Activated CD4-positive, alpha-beta T cell treated with anti-CD3 and anti-CD28 coated beads for 4 hours (primary cell): ENCODE measurements around the gene ABL2.
"Not testable (repeated sequence)": the region's sequence is repeated elsewhere in the genome, so short reads cannot be mapped to it uniquely, and the experiment has no call there.

Experiments
- DNase-seq, 2 donors: peaks; one replicate each; pipeline ENCODE4 v3.0.0-alpha.2; 2020

Gene ABL2

DNA sequence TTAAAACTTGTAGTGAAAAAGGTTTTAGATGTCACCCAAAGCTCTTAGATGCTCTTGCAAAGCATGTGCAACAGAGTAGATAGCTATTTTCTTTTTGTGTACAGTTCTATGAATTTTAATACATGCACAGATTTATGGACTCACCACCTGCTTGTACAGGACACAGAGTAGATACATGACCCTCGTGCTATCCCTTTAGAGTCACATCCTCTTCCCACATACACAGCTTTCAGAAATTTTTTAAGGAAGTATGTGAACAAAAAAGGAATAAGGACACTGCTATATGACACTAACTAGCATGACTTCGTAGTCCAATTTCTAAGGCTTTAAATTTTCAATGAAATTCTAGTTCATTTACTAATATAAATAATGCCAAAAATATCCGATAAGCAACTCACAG is 60.9 kb downstream of the ABL2 start:
- no peak for DNase-seq

DNA sequence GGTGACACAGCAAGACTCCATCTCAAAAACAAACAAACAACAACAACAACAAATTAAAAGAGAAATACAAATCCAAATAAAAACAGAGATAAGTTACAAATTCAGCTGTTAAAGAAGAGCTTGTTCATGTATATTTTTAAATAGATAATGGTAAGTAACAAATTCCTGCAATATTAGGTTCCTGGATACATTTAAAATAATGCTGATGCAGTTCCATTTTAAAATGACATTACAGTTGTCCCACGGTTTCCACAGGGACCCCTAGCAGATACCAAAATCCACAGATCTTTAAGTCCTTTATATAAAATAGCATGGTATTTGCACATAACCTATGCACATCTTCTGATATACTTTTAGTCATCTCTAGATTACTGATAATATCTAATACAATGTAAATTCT is 61.5 kb downstream of the ABL2 start:
- DNase-seq, result no peak

DNA sequence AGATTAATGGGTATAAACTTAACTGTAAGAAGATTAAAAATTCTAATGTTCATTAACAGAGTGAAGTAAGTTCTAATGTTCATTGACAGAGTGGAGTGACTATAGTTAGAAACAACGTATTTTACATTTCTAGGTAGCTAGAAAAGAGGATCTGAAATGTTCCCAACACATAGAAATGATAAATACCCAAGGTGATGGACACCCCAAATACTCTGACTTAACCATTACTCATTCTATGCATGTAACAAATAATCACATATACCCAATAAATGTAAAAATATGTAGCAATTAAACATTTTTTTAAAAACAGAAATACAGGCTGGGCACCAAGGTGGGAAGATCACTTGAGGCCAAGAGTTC is 62.1 kb downstream of the ABL2 start:
- DNase-seq, result no peak

DNA sequence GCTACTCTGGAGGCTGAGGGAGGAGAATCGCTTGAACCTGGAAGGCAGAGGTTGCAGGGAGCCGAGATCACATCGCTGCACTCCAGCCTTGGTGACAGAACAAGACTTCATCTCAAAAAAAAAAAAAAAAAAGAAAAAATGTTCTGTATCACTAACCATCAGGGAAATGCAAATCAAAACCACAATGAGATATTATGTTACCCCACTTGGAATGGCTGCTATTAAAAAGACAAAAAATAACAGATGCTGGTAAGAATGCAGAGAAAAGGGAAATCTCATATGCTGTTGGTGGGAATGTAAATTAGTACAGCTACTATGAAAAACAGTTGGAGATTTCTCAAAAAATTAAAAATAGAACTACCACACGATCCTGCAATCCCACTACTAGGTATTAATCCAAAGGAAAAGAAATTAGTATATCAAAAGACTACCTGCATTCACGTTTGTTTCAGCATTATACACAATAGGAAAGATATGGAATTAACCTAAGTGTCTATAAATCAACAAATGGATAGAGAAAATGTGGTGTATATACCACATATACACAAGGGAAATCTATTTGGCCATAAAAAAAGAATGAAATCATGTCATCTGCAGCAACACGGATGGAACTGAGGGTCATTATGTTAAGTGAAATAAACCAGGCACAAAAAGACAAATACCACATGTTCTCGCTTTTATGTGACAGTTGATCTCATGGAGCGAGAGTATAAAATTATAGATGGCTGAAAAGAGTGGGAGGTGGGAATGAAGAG is 62.6 kb downstream of the ABL2 start:
- DNase-seq, result no peak

DNA sequence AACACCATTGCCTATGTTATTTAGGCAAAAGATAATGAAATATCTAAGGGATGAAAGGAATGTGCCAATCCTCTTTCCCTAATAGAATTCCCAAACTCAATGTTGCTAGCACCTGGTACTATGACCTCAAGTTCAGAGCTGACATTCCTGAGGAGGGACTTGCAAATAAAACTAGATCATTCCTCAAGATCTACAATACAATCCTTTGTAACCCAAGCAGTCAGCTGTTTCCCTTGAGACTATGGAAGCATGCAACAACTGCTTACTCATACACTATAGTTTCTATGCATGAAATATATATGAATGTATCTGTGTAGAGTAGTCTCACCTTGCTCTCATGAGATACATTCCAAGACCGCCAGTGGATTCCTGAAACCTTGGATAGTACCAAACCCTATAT is 65.0 kb downstream of the ABL2 start:
- DNase-seq, result no peak

DNA sequence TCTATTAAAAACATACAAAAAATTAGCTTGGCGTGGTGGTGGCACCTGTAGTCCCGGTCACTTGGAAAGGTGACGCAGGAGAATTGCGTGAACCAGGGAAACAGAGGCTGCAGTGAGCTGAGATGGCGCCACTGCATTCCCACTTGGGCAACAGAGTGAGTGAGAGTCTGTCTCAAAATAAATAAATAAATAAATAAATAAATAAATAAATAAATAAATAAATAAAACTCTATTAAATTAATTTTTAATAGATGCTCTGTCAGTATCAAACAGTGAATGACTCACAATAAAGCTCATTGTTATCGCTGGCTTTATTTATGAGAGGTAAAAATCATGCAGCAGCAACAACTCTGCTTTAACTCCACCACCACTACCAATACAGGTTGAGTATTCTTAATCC is 72.8 kb downstream of the ABL2 start:
- DNase-seq, result no peak

DNA sequence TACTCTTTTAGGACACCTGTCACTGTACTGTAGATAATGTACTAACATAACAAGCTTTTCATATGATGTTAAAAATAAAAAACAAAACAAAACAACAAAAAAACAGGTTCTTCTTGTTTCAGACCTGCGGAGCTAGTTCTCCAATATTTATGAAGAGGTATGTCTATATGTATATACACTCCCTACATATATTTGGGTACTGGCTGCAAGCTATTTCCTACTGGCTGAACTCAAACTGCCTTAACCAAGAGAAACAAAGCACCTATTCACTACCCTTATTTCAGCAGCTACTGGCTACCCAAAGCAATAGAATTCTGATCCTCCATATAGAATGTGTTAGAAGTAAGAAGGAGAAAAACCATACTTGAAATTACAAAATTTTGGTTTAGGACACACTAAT is 73.5 kb downstream of the ABL2 start:
- no peak for DNase-seq

DNA sequence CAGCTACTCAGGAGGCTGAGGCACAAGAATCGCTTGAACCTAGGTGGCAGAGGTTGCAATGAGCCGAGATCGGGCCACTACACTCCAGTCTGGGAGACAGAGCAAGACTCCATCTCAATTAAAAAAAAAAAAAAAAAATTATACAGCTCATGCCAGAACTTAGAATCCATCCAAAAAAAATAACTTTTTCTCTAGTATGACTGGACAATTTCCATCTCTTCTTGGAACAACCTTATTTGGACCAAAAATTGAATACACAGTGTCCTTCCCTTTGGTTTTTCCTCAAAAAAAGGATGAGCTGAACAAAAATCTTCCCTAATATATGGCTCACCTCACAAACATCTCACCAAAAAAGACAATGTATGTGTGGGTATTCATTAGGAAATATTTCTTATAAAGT is 73.9 kb downstream of the ABL2 start:
- no peak for DNase-seq

DNA sequence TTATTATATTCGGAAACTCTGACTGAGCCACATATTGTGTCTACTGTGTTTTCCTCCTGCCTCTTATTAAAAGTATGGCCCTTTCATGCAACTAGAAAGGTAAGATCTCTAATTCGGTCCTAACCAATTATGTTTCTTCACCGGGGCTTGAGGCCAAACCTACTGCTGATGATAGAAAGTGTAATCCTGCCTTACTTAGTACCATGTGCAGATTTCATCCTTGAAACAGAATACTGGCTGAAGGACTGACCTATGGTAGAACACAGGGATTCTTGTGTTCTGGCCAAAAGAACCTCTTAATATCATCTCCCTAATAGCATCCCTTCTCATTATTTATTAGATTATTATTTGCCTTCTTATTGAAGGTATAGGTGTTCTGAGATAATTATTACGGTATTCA is 75.0 kb downstream of the ABL2 start:
- no peak for DNase-seq

DNA sequence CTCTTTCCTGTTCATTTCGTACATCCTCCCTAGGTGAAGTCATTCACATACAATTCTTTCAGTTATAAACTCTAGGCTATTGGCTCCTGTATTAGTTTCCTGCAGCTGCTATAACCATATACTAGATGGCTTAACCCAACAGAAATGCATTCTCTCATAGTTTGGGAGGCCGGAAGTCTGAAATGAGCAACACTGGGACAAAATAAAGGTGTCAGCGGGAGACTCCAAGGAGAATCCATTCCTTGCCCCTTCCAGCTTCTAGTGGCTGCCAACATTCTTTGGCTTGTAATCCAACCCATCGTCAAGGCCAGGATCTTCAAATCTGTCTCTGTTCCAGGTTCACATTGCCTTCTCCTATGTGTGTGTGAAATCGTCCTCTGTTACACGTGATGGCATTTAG is 76.3 kb downstream of the ABL2 start:
- DNase-seq, result no peak

DNA sequence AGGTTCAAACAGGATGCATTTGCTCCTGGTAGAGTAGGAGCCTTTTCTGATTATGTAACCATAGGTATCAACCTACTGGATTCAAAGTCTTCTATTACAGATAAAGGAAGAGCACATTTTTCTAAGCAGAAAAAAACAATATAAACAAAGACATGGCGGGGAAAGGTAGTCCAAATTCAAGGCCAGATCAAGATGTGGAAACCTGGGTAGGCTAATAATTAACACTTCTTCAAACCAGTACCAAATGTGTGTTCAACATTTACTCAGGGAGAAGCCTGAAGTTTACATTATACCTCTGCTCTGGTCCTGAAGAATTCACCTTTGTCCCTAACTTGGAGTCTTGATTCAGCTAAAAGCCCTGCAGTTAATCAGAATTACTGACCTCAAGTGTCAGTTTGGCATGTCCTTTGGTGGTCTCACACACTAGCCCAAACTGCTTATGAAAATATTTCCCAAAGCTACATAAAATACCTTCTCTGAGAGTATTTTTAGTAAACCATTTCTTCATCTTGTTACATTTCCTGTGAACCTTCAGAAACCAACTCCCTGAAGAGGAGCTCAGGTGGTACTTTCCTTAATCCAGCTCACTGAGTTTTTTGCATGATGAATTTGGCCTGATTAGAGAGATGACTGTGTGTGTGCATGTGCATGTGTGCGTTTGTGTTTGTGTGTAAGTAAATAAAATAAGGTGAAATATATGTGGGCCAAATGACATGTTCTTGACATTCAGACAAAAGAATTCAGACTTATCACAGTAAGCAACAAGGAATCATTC is 77.4 kb downstream of the ABL2 start:
- DNase-seq, result no peak

DNA sequence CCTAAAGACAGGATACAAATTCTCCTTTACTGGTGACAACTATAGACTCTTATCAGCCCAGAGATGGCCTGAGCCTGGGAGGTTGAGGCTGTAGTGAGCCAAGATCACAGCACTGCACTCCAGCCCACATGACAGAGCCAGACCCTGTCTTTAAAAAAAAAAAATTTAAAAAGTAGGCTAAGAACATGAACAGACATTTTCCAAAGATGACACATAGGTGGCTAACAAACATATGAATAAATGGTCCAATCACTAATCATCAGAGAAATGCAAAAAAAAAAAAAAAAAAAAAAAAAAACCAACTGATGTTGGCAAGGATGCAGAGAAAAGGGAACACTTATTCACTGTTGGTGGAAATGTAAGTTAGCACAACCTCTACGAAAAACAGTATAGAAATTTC is 82.6 kb downstream of the ABL2 start:
- DNase-seq, result no peak

DNA sequence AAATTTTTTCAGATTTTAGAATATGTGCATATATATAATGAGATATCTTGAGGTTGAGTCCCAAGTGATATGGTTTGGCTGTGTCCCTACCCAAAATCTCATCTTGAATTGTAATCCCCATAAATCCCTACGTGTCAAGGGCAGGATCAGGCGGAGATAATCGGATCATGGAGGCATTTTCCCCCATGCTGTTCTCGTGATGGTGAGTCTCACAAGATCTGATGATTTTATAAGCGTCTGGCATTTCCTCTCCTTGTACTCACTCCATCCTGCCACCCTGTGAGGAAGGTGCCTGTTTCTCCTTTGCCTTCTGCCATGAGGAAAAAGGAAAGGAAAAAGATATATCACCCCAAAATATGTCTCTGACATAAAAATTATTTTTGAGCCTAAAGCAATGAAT is 83.0 kb downstream of the ABL2 start:
- DNase-seq, result no peak

DNA sequence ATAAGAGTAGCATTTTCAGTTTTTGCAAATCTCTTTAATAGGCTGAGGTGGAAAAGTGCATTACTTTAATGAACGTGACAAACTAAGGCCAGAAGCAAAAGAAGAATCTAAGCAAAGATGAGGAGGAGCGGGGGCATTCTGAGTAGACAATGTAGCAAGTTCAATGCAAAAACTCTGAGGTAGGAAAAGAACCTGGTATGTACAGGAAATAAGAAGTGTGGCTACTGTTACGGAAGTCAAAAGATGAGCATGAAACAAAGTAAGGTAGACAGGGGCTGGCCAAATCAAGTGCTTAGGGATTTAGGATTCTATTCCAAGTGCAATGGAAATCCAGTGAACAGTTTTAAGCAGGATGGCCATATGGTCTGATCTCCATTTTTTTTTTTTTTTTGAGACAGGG is 84.0 kb downstream of the ABL2 start:
- no peak for DNase-seq

DNA sequence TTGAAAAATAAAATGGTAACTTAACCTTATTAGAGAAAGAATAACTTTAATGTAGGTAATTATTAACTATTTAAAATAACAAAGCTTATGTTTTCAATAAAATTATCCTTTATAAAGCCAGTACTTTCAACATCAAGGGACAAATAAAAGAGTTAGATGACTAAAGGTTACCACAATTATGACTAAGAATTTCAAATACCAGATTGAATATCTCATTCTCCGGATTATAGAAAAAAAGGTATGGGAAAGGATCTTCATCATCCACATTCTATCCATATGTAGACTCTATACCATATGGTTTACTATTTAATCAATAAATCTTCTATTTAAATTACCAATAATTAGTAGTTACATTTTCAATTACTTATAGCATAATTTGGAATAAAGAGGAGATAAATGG is 84.9 kb downstream of the ABL2 start:
- DNase-seq, result no peak

DNA sequence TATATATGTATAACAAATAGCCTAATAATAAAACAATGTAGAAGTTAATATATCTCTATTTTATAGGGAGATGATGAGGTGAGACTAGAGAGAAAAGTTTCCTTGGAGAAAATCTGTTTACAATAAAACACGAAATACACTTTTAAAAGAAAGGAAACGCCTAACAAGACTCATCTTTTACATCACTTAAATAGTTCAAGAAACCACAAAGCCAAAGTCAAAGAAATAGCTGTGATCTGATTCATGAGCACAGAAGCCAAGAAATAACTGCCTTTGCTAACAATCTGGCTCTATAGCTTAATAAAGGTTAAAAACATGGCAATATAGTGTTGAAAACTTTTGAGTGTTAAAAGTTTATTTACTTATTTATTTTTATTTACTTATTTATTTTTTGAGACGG is 86.2 kb downstream of the ABL2 start:
- DNase-seq, result no peak

DNA sequence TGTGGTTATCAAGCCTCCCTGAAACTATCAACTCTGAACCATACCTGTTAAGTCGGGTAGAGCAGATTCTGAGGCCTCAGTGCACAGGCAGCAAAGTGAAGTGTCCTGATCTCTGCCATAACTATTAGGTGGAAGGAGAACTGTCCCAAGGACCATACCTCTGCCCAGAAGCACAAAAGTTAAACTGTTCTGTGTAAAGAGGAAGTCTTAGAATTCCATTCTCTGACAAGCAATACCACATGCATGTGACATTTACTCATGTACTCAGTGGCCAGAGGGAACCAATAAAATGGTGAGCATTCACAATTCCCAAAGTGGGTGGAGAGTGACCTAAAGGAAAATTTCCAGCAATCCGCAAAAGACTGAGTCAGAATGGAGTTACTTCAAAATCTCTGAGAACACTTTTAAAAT is 86.6 kb downstream of the ABL2 start:
- no peak for DNase-seq

DNA sequence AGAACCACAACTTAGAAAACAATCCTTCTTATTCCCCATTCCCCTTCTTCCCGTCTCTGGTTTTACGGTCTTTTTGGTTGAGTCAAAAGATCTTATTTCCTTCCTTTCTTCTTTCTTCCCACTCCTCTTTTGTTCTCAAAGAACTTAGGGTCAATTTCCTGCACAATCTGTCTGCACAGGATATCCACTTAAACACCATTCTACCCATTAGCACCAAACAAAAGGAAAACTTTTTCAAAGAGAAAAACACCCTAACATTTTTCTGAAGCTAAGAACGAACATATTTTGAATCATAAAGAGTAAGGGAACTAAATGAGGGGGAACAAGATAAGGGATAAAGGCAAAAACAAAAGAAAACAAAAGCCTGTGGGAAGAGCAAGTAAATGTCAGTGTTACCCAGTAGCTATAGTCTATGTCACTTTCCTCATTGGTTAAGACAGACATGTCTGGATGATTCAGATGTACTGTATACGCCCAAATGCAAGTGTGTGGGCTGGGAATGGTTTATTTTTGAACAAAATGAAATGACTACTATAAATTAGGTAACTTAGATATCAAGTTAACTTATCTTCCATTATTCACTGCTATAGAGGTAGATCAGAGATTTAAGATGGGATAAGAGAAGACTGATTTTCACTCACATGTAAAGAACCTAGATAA is 87.8 kb downstream of the ABL2 start:
- peak; percentile 45 to 54 for DNase-seq

DNA sequence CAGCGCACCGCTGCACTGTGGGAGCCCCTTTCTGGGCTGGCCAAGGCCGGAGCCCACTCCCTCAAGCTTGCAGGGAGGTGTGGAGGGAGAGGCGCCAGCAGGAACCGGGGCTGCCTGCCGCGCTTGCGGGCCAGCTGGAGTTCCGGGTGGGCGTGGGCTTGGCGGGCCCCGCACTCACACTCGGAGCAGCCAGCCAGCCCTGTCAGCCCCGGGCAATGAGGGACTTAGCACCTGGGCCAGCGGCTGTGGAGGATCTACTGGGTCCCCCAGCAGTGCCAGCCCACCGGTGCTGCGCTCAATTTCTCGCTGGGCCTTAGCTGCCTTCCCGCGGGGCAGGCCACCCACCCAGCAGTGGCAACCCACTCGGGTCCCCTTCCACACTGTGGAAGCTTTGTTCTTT is 90.7 kb downstream of the ABL2 start:
- not testable (repeated sequence) for DNase-seq

DNA sequence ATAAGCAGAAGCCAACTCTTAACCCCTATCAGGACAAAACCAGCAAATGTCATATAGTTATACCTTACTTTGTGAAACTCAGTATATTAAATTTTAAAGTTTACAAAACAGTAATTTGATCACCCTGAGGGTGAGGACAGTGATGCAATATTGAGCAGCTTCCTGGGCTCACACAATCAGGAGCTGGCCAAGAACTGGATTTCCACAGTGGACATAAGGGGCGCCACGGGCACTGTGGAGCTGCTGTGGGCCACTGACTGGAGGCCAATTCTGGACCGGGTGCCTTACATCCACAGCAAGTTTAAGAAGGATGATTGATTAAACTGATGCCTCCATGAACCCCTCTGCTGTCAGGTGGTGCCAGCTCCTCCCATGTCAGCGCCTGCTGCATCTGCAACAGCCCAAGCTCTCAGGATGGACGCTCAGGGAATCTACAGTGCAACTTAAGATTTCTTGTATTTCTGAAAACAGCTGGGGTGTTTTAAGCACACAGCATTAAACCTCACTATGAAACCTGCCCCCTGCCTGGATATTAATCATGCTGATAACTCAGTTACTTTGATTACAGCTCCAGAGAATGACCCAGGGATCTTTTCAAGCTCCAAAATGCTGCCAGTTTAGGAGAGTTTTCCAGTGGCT is 91.7 kb downstream of the ABL2 start:
- no peak for DNase-seq

DNA sequence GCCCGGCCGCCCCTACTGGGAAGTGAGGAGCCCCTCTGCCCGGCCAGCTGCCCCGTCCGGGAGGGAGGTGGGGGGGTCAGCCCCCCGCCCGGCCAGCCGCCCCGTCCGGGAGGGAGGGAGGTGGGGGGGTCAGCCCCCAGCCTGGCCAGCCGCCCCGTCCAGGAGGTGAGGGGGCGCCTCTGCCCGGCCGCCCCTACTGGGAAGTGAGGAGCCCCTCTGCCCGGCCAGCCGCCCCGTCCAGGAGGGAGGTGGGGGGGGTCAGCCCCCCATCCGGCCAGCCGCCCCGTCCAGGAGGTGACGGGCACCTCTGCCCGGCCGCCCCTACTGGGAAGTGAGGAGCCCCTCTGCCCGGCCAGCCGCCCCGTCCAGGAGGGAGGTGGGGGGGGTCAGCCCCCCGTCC is 93.8 kb downstream of the ABL2 start:
- not testable (repeated sequence) for DNase-seq

DNA sequence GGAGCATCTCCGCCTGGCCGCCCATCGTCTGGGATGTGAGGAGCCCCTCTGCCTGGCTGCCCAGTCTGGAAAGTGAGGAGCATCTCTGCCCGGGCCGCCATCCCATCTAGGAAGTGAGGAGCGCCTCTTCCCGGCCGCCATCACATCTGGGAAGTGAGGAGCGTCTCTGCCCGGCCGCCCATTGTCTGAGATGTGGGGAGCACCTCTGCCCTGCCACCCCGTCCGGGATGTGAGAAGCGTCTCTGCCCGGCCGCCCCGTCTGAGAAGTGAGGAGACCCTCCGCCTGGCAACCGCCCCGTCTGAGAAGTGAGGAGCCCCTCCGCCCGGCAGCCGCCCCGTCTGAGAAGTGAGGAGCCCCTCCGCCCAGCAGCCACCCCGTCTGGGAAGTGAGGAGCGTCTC is 94.3 kb downstream of the ABL2 start:
- not testable (repeated sequence) for DNase-seq

DNA sequence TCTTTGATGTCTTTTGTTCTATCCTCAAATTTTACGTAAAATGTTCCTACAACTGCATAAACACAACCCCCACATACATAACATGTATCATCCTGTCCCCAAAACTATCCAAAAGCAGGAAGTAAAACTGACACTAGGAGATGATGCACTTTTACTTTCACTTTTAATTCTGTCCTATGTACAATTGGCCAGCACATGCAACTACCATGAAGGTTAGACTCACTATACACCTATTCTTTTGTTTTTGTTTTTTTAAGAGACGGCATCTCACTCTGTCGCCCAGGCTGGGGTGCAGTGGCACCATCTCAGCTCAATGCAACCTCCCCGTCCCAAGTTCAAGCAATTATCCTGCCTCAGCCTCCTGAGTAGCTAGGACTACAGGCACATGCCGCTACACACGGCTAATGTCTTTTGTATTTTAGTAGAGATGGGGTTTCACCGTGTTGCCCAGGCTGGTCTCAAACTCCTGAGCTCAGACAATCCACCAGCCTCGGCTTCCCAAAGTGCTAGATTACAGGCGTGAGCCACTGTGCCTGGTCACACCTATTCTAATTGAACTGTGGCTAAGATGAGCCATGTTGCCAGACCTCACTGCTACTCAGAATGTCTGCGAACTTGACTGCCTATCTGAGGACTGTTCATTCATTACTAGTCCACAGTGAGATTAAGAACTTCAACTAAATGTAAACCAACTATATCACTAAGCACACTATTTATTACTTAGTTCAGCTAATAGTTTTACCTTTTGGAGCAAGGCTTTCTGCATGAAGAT is 99.6 kb downstream of the ABL2 start:
- DNase-seq, result peak; percentile 16 to 23
